Astrocyte (in vitro differentiated cells and primary cell): ENCODE measurements around the gene GRM7. TPM values are rescaled to one million over a fixed set of nuclear protein-coding genes. Genes with fewer than 3 reads are reported as not detected.
"Not testable (repeated sequence)": the region's sequence is repeated elsewhere in the genome, so short reads cannot be mapped to it uniquely, and the experiment has no call there.

Experiments used
- DNase-seq: peaks from one replicate; pipeline ENCODE4 v3.0.0-alpha.2; 2010; ENCODE audit warnings: low read depth
- FAIRE-seq: peaks from 2 replicates; lab custom pipeline; 2011; peaks lifted over from hg19 to GRCh38; lab: Jason Lieb, UNC
- H2AFZ ChIP-seq: 2 replicates; pipeline ENCODE4 v1.6.0; 2012; ENCODE audit warnings: low read depth, low read length, inconsistent platforms
- H3K27ac ChIP-seq: 2 replicates; pipeline ENCODE4 v1.5.1; 2011; ENCODE audit warnings: low read depth, low read length, inconsistent platforms
- H3K27me3 ChIP-seq: 2 replicates; pipeline ENCODE4 v1.6.0; 2011; ENCODE audit warnings: low read length, inconsistent platforms; ENCODE audit not compliant: insufficient read depth
- H3K36me3 ChIP-seq: 2 replicates; pipeline ENCODE4 v1.5.1; 2011; ENCODE audit warnings: low read length, inconsistent platforms; ENCODE audit not compliant: insufficient read depth
- H3K4me1 ChIP-seq: 2 replicates; pipeline ENCODE4 v1.5.1; 2011; ENCODE audit warnings: low read length, inconsistent platforms; ENCODE audit not compliant: insufficient read depth
- H3K4me2 ChIP-seq: 2 replicates; pipeline ENCODE4 v1.6.0; 2012; ENCODE audit warnings: low read length, inconsistent platforms
- H3K4me3 ChIP-seq: 2 replicates; pipeline ENCODE4 v1.5.1; 2011; ENCODE audit warnings: low read depth, mild to moderate bottlenecking, low read length, inconsistent platforms; ENCODE audit not compliant: insufficient read depth
- H3K79me2 ChIP-seq: 2 replicates; pipeline ENCODE4 v1.6.0; 2012; ENCODE audit warnings: mild to moderate bottlenecking, low read length, inconsistent platforms; ENCODE audit not compliant: insufficient read depth
- H3K9ac ChIP-seq: 2 replicates; pipeline ENCODE4 v1.6.0; 2012; ENCODE audit warnings: mild to moderate bottlenecking, low read length, inconsistent platforms
- H3K9me3 ChIP-seq: 2 replicates; pipeline ENCODE4 v1.5.1; 2012; ENCODE audit warnings: low read depth, mild to moderate bottlenecking, low read length, inconsistent platforms; ENCODE audit not compliant: insufficient read depth
- H4K20me1 ChIP-seq: 2 replicates; pipeline ENCODE4 v1.6.0; 2012; ENCODE audit warnings: low read length, inconsistent platforms; ENCODE audit not compliant: insufficient read depth
- H3K27ac Mint-ChIP-seq: one replicate; pipeline ENCODE4 v1.8.0; 2021; ENCODE audit warnings: mild to moderate bottlenecking, mixed read lengths; ENCODE audit not compliant: unreplicated experiment
- H3K27me3 Mint-ChIP-seq: one replicate; pipeline ENCODE4 v1.8.0; 2021; ENCODE audit warnings: low read depth, mixed read lengths; ENCODE audit not compliant: unreplicated experiment
- H3K36me3 Mint-ChIP-seq: one replicate; pipeline ENCODE4 v1.8.0; 2021; ENCODE audit warnings: low read depth, mixed read lengths; ENCODE audit not compliant: unreplicated experiment
- H3K4me1 Mint-ChIP-seq: one replicate; pipeline ENCODE4 v1.8.0; 2021; ENCODE audit warnings: low read depth, mixed read lengths; ENCODE audit not compliant: unreplicated experiment
- H3K4me3 Mint-ChIP-seq: one replicate; pipeline ENCODE4 v1.8.0; 2021; ENCODE audit warnings: mild to moderate bottlenecking, moderate library complexity, mixed read lengths; ENCODE audit not compliant: unreplicated experiment
- H3K9me3 Mint-ChIP-seq: one replicate; pipeline ENCODE4 v1.8.0; 2021; ENCODE audit warnings: mild to moderate bottlenecking, mixed read lengths; ENCODE audit not compliant: unreplicated experiment
- EZH2 ChIP-seq: IDR thresholded peaks from 2 replicates; pipeline ENCODE4 v1.6.1; 2012; ENCODE audit warnings: mild to moderate bottlenecking, low read length, inconsistent platforms; ENCODE audit not compliant: insufficient read depth
- total RNA-seq: library from RNA; stranded (reverse); gene quantifications from 2 replicates; pipeline ENCODE4 v1.2.1, GENCODE V29; 2021
- TF ChIP-seq, protein P1 (sequence below): IDR thresholded peaks from 2 replicates; pipeline ENCODE4 v1.5.1; 2011; ENCODE audit warnings: low read depth, mild to moderate bottlenecking, inconsistent platforms, low read length, moderate library complexity; ENCODE audit not compliant: insufficient read depth

Gene GRM7
- total RNA-seq, 1 donor from 2014 or later, result not detected

GRCh38 chr3:6929918-6930317 lies 69.0 kb downstream of the GRM7 start:
- H3K27me3 ChIP-seq, result no peaks in the 10 kb centered on the region
- Mint-ChIP-seq H3K27ac (no peak overlapping the region), H3K4me1 (no peaks in the 10 kb centered on the region), H3K9me3 (no peaks in the 10 kb centered on the region), H3K27me3 (no peaks in the 10 kb centered on the region), H3K36me3 (no peaks in the 10 kb centered on the region), H3K4me3 (no peak overlapping the region)
- no peaks in the 10 kb centered on the region for H4K20me1 ChIP-seq
- no peaks in the 10 kb centered on the region for H3K9me3 ChIP-seq
- no peaks in the 10 kb centered on the region for H3K79me2 ChIP-seq
- TF ChIP-seq, protein P1, sequence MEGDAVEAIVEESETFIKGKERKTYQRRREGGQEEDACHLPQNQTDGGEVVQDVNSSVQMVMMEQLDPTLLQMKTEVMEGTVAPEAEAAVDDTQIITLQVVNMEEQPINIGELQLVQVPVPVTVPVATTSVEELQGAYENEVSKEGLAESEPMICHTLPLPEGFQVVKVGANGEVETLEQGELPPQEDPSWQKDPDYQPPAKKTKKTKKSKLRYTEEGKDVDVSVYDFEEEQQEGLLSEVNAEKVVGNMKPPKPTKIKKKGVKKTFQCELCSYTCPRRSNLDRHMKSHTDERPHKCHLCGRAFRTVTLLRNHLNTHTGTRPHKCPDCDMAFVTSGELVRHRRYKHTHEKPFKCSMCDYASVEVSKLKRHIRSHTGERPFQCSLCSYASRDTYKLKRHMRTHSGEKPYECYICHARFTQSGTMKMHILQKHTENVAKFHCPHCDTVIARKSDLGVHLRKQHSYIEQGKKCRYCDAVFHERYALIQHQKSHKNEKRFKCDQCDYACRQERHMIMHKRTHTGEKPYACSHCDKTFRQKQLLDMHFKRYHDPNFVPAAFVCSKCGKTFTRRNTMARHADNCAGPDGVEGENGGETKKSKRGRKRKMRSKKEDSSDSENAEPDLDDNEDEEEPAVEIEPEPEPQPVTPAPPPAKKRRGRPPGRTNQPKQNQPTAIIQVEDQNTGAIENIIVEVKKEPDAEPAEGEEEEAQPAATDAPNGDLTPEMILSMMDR, result no peak
- no peak for TF ChIP-seq EZH2
- no peaks in the 10 kb centered on the region for H3K4me1 ChIP-seq
- no peak overlapping the region for H3K4me2 ChIP-seq
- H3K36me3 ChIP-seq, result no peaks in the 10 kb centered on the region
- H3K27ac ChIP-seq, result no peak overlapping the region
- H3K9ac ChIP-seq, result no peak overlapping the region
- DNase-seq (no peak), FAIRE-seq (no peak)
- H3K4me3 ChIP-seq, result no peak overlapping the region
- no peak overlapping the region for H2AFZ ChIP-seq

GRCh38 chr3:6935418-6935817 lies 74.5 kb downstream of the GRM7 start:
- FAIRE-seq, H3K4me1 Mint-ChIP-seq, H3K9me3 ChIP-seq, H3K79me2 ChIP-seq, H3K36me3 ChIP-seq, H3K36me3 Mint-ChIP-seq, H4K20me1 ChIP-seq, H3K27ac Mint-ChIP-seq, H3K4me2 ChIP-seq, H3K27me3 Mint-ChIP-seq, H3K4me1 ChIP-seq, H3K9me3 Mint-ChIP-seq, H3K27me3 ChIP-seq, H3K4me3 Mint-ChIP-seq, H3K4me3 ChIP-seq, H3K27ac ChIP-seq, H2AFZ ChIP-seq, H3K9ac ChIP-seq, DNase-seq: not testable (repeated sequence)

GRCh38 chr3:6935970-6936369 lies 75.1 kb downstream of the GRM7 start:
- Mint-ChIP-seq H3K36me3 (no peaks in the 10 kb centered on the region), H3K27ac (no peak overlapping the region), H3K27me3 (no peaks in the 10 kb centered on the region), H3K4me1 (no peaks in the 10 kb centered on the region), H3K4me3 (no peak overlapping the region), H3K9me3 (no peaks in the 10 kb centered on the region)
- no peak for DNase-seq
- Histone ChIP-seq H3K79me2 (no peaks in the 10 kb centered on the region), H3K4me3 (no peak overlapping the region), H3K27ac (no peak overlapping the region), H3K4me1 (no peaks in the 10 kb centered on the region), H3K36me3 (no peaks in the 10 kb centered on the region), H4K20me1 (no peaks in the 10 kb centered on the region), H3K4me2 (no peak overlapping the region), H3K9me3 (no peaks in the 10 kb centered on the region), H3K9ac (no peak overlapping the region), H2AFZ (no peak overlapping the region), H3K27me3 (no peaks in the 10 kb centered on the region)
- FAIRE-seq, result no peak
- no peak for TF ChIP-seq EZH2
- TF ChIP-seq, protein P1, result no peak
